NCI-H2107 treated with DMSO at 0.1 percent for 48 hours (cell line): Measurements from ENCODE around the gene PDE4B.
"Not testable (repeated sequence)": the region's sequence is repeated elsewhere in the genome, so short reads cannot be mapped to it uniquely, and the experiment has no call there.

ENCODE experiments used
- DNase-seq: peaks from one replicate; lab custom pipeline; 2025; ENCODE audit not compliant: unreplicated experiment; lab: John Stamatoyannopoulos, UW

PDE4B gene

DNA sequence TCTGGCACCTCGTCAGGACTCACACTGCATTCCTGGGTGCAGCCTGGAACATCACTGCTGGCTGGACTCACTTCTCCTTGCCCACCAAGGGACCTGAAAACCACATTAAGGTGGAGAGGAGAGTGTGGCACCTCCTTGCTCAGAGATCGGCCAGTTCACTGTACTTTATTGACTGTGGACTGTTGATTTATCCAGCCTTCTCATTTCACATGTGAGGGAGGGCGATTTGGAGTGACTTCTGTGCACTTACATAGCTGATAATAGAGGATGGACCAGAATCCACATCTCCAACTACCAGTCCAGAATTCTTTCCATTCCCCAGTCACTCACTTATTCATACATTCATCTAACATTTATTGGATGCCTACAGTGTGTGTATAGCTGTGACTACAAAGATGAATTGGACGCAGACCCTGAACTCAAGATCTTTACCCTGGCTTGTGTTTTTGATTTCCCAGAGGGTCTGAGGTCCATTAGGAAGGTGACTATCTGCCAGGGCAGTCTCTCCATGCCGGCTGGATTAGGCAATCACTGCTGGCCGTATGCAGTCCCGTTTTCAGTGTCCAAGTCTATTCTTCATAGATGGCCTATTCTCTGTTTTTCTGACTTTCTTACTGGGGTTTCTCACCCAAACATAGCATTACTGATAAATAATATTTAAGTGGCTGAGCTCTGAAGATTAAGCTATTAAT lies 507.7 kb downstream of the PDE4B start:
- no peak for DNase-seq

DNA sequence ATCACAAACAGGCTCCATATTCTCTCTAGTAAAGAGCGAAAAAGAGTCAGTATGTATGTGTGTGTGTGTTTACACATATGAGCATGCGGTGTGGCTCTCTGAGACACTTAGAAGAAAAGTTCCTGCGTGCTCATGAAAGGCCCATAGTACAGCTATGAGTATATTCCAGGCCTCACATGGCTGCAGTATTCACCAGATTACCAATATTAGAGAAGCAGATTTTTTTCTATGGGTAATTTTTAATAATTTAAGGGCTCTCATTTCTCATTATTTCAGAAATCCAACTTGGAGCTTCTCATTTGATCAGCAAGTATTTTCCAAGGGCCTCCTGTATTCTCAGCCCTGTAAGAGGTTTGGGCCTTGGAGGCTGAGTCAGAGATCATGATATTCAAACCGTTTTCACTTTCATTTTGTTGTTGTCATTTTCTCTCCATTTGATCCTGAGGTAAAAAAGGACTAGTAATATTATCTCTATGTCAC lies 508.3 kb downstream of the PDE4B start:
- peak; percentile 20 for DNase-seq

DNA sequence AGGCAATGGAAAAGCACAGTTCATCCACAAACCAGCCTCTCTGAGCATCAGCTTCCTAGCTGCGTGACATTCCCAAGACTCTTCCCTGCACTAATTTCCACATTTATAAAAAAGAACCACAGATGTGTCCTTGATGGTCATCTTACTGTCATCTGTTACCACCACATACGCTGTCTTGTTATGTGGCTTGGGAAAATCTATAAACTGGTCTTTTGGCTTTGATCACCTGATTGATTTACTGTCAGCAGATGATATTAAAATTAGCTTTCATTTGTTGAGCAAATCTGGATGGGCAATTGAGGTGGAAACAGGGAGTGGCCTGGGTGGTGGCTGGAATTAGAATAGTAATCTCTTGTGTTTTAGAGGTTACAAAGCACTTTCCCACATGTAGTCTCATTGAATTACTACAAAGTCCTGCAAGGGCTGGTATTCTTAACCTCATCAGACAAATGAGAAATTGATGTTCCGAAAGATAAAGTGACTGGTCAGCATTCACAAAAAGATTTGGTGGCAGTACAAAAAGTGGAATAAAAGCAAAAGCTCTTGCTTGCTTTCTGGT lies 509.6 kb downstream of the PDE4B start:
- DNase-seq = no peak

DNA sequence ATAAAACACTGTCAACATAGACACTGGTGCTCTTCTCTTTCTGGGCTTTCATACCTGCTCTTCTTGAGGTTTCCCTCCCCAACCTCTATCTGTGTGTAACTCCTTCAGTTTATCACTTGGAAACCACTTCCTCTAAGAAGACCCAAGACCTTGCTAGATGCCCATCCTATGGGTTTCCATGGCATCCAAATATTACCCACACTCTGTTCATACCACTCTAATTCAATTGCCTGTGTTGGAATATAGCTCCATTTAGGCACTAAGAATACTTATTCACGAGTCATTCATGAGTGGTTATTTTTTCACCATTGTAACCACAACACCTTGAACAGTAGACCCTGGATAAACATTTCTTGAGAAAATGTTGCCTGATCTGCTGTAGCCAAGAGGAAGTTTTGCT lies 510.1 kb downstream of the PDE4B start:
- DNase-seq = no peak

DNA sequence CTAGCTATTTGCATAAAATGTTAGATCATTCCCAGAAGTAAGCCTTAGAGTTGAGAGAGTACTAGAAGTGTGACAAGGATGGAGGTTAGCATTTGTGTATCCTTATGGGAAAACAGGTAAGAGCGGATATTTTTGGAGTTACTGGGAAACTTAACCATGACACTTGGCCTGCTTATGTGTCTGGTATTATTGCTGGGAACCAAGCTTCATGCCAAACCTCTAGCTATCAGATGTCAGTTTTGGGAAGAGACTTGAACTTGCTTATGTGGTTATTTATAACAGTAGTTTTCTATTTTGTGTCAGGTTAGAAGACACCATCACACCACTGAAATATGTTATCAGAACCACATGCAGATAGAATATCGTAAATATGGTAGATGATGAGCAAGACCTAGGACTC lies 511.0 kb downstream of the PDE4B start:
- DNase-seq = no peak

DNA sequence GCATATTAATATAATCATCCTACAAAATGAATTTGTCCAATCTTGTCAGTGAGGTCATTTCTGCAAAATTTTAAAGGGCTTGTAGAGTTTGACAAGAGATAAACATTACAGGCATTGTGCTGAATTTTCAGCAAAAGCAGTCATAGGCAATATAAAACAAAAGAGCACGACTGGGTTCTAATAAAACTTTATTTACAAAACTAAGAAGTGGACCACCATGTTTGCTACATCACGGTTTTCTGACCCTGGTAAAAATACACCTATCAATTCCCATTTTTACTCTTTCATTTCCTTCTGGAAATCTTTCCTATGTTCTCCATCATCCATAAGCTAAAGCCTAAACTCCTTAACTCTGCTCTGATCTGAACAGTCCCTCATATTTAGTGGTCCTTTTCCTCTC lies 511.4 kb downstream of the PDE4B start:
- no peak for DNase-seq

DNA sequence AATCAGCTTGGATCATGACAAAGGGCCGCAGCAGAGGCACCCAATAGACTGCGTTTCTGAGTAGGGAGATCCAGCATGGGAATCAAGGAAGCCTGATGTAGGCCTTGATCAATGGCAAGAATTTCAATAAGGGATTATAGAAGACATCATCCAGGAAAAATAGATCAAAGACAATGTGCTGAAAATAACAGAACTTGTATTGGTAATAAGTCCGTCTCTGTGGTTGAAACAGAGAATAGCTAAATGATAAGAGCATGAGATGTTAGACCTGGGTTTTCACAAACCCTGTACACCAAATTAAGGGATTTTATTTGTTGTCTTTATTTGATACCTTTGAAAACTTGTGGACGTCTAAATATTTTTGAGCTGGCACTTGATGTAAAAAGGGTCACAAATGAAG lies 513.2 kb downstream of the PDE4B start:
- DNase-seq = no peak

DNA sequence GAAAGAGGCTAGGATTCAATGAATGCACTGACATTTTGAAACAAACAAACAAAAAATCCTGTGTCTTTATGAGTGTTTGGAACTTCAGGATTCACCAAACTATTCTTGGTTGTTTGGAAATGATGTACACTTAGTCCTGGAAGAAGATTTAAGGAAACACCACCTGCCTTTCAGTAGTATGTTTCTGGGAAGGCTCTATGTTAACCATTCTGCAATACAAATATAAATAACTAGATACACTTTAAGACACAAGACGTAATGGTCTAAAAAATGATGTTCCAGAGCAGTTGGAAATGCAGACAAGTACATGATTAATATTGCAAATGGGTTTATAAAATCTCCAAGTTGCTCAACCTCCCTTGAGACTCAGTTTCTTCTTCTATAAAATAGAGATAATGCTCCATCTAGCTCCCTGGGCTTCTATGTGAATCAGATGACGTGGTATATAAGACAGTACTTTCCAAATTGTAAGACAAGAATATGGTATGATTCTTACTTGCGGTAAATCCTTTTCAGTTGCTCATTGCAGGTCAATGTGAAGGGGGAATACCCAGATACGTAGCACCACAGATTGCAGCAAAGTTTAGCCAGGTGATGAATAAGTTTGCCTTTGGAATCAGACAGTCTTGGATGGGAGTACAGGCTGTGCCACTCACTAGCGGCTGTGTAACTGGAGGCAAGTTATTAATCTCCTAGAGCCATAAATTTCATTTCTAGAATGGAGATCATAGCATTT lies 516.5 kb downstream of the PDE4B start:
- DNase-seq = no peak

DNA sequence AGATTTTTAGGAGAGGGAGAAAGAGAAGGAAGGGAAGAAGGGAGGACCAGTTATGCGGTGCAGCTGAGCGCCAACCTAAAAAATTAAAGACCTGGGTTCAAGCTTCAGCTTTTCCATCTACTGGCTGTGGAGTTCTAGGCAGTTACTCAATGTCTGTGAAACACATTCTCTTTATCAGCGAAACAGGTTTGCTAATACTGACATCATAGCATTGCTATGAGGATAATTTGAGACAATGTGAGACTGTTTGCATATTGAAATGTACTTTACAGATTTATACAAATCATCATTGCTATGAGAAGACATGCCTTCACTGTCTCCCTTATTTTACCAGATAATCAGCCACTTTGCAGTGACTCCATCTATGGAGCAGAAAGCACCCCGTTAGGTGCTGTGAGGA lies 518.4 kb downstream of the PDE4B start:
- DNase-seq = no peak

DNA sequence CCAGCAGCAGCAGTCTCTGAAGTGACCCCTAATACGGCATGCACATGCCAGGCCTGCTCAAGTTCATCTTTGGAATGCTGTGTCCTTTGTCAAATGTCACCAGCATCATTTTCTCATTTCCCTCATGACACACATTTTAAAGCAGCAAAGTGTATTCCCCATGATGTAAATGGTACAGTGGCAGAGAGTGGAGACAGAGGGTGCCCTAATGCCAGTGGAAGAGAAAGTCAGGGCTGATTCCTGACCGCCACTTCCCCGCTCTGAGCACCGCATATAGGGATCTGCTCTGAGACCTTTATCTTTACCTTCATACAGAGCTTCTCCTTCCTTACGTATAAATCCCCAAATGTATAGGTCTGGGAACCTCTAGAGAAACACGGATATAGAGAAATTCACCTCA lies 518.9 kb downstream of the PDE4B start:
- DNase-seq = no peak

DNA sequence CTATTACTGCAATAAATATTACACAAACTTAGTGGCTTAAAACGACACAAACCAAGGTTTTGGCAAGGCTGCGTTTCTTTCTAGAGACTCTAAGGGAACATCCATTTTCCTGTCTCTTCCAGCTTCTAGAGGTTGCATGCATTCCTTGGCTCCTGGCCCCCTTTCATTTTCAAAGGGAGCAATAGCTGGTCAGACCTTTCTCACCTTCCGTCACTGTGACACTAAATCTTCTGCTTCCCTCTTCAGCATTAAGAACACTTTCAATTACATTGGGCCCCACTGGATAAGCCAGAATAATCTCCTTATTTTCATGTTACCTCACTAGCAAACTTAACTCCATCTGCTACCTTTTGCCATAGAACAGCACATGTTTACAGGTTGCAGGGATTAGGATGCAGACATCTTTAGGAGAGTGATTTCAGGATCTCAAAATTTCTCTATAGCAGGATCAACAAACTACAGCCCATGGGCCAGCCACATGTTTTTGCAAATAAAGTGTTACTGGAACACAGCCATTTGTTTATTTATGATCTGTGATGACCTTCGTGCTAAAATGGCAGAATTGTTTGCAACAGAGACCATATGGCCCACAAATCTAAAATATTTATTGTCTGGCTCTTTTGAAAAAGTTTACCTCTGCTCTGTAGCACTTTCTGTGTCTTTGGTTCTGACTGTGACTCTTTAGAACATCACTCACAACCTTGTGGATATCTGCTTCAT lies 519.7 kb downstream of the PDE4B start:
- no peak for DNase-seq

DNA sequence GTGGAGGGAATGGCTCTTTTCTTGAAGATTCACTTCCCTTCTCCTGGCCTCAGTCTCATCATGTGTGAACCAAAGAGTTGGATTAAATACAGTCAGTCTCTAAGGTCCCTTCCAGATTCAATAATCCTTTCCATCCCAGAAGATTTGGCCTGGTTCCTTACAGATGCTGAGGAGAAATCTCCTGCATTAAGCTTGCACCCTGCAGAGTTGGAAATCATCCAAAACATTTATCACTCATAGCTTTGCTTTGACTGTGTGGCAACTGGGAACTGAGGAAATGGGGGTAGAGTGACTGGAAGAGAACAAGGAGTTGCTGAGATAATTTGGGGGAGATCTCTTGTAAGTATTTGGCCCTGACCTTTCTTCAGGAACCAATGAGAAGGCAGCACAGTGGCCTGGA lies 520.7 kb downstream of the PDE4B start:
- no peak for DNase-seq

DNA sequence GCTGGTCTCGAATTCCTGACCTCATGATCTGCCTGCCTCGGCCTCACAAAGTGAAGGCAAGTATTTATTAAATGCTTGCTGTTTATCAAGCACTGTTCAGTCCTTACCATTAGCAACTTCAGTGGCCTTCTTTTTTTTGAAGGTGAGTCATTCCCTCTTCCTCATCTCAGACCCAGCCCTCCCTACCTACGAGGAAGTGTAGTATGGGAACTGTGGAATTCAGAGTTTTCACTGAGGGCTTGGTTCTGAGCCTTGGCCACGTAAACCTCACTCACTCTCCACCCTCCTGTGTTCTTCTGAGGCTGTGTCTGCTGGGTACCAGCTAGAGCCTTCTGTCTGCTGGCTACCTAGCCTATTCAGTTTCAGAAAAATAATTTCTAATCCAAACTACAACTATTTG lies 523.0 kb downstream of the PDE4B start:
- no peak for DNase-seq

DNA sequence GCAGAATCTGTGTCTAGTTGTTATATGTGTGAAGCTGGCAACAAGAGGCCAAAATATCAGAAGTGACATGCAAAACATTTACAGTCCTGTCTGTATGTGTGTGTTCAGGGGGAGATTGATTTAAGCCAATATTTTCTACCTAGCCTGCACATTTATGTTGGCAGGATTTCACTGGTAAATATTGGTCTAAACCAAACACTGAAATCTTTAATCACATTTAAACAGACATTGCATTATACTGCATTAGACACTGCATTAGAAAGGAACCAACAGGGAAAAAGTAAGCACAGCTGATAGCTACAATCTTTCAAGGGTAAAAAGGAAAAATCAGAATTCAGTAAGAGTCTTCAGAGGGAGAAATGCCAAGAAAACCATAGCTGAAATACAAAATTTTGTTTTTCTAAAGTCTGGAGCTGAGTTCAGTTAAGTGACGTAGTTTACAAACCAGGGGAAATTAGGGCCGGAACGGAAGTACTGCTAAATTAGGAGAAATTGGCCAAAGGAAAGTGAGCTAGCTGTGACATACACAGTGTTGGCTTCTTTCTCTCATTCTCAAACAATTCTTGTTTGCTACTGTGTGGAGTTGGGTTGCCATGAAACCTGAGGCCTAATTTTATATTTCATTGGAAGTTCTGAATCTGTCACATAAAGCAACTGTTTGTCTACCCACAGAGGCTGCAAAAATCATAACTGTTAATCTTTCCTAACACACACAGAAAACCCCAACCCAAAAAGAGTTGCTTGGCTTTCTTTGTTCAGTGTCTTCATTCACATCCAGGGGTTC lies 524.0 kb downstream of the PDE4B start:
- DNase-seq = no peak

DNA sequence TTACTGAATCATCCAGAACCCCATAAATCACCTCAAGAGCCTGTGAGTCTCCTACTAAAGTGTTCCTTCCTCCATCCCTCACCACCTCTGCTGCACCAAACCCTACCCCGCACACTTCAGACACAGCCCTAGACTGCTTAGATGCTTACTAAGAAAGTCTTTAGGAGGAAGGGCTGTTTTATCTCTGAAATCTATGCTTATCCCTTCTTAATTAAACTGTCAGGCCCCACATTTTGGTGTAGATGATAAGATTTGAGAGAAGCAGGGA lies 524.5 kb downstream of the PDE4B start:
- no peak for DNase-seq

DNA sequence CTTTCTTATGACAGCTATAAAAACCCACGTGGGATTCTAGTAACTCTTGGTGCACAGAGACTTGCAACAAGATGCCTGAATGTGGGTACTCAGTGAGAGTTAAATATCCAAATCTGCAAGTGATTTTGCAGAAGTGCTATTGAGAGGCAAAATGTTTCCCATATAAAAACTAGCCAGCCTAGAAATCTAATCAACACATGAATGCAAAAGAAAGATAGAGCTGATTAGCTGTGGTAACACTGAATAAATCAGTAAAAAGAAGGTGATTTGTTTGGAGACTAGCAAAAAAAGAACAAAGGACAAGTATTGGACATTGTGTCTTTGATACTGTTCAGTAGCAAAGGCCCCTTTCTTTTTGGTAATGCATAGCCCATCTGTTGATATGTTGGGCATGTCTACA lies 527.5 kb downstream of the PDE4B start:
- no peak for DNase-seq

DNA sequence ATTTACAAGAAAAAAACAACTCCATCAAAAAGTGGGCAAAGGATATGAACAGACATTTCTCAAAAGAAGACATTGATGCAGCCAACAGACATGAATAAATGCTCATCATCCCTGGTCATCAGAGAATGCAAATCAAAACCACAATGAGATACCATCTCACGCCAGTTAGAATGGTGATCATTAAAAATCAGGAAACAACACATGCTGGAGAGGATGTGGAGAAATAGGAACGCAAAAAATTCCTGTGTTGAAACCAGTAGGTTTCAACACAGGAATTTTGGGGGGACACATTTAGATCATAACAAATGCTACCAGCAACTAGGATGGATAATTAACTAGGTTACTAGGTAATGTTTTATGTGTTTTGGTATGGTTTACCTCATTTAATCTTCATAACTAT lies 529.8 kb downstream of the PDE4B start:
- not testable (repeated sequence) for DNase-seq

DNA sequence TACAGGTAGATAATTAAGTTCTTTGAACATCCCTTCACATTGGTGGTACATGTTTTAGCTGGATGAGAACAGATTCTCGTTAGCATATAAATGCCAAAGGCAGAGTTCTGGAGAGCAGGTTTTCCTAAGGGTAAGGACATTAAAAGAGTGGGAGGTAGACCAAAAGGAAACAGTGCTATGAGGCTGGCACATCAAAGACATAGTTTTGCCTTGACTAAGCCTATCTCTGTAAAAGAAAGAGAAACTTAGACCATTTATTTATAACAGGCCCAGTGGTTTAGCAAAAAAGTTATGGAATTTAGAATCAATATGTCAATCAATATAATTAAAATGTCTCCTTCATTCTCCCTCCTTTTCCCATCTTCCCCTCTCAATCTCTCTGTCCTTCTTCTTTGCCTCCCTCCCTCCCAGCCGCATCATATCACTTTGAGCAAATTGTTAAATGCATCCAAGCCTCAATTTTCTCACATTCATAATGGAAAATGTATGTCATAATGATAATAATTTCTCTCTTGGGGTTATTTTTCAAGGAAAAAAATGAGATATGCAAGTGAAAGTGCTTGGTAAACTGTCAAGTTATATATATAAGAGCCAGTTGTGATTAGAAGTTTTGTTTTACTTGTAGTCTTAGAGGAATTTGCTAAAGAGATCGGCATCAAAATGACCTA lies 531.4 kb downstream of the PDE4B start:
- DNase-seq = no peak

DNA sequence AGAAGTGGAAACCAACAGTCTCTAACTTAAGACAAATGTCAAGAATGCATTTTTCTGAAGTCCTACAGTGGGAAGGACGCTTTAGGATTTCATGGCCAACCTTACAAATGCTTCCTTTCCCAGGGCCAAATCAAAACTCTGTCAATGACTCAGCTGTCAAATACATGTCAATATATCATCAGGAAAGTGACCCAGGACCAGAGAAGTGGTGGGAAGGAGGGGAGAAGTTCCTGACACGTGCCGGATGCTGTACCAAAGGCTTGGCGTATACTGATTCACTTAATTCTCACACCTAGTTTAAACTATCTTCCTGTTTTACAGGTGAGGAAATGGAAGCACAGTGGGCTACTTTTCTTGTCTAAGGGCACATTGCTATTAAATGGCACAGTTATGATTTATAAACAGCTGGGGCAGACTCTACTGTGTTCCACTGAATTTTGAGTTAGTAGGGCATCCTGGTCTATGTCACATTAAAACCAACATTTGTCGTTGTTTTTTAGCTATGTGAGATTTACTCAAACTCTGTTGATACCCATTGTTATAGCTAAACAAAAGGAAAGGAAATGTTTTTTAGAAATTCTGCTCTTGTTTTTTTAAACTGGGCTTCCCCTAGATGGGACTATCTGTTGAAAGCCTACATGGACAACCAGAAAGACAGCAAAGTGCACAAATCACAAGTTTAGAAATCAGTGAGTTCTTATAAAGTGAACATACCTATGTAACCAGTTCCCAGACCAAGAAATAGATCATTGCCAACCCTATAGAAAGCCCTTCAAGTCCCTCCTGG lies 533.1 kb downstream of the PDE4B start:
- DNase-seq = no peak

DNA sequence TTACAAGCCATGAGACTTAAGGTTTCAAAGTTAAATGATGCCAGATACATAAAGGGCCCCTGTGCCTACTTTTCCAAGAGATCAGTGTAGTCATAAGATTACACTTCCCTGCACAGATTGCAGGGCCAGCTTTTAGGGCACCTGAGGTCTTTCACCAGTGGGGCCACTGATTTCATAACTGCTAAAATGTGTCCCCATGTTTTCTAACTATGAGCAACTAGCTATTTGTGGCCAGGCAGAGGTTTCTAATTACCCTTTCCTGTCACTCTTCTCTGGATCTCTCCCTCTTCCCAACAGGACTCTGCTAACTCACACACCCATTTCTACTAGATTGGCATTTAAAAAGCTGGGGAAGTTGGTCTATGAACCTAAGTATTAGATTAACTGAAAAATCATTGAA lies 534.2 kb downstream of the PDE4B start:
- no peak for DNase-seq
